HL-60 (cell line): ENCODE measurements around the gene TMEM129.
A peak's percentile ranks its signal among the peaks of the same experiment; 100 is the strongest.

Experiments used
- DNase-seq, 2 experiments: peaks; one replicate each; pipeline ENCODE4 v3.0.0-alpha.2; 2010 to 2020; ENCODE audit warnings: low read depth in 1 of 2, low spot score in 1 of 2
- H3K27ac ChIP-seq: fragments of 250-450 bp; sonication (Bioruptor Pico); replicated peaks from 2 replicates; pipeline ENCODE4 v1.5.1; 2020; ENCODE audit warnings: mild to moderate bottlenecking, moderate library complexity
- H3K27me3 ChIP-seq: fragments of 250-450 bp; sonication (Bioruptor Pico); 2 replicates; pipeline ENCODE4 v1.5.1; 2021; ENCODE audit warnings: mild to moderate bottlenecking, moderate library complexity; ENCODE audit not compliant: insufficient read depth, poor library complexity, severe bottlenecking
- H3K4me3 ChIP-seq: replicated peaks from 2 replicates; pipeline ENCODE4 v1.5.1; 2011; ENCODE audit warnings: mild to moderate bottlenecking, control low read depth, low read length; ENCODE audit not compliant: insufficient read depth
- CTCF ChIP-seq: IDR thresholded peaks from one replicate; pipeline ENCODE4 v1.5.1; 2011; ENCODE audit warnings: low read length, control low read depth, inconsistent platforms; ENCODE audit not compliant: insufficient read depth
- GABPA ChIP-seq: IDR thresholded peaks from 2 replicates; pipeline ENCODE4 v1.6.1; 2012; ENCODE audit warnings: low read depth
- POLR2AphosphoS5 ChIP-seq: IDR thresholded peaks from 2 replicates; pipeline ENCODE4 v1.6.1; 2012; ENCODE audit warnings: low read depth
- REST ChIP-seq: IDR thresholded peaks from 2 replicates; pipeline ENCODE4 v1.6.1; 2012; ENCODE audit warnings: low read depth; ENCODE audit not compliant: insufficient replicate concordance
- SPI1 ChIP-seq: IDR thresholded peaks from 2 replicates; pipeline ENCODE4 v1.6.1; 2012; ENCODE audit warnings: low read depth, mild to moderate bottlenecking, borderline replicate concordance

The TMEM129 gene

GRCh38 chr4:1721666-1722550, 785 bp upstream of the TMEM129 start:
- Histone ChIP-seq H3K4me3 (peak overlapping the region; percentile 96), H3K27me3 (no peaks in the 10 kb centered on the region), H3K27ac (peak overlapping the region; percentile 93)
- DNase-seq: peak in 1 of 2 experiments; percentile 23
- TF ChIP-seq CTCF (no peak), GABPA (no peak), POLR2AphosphoS5 (no peak; the same call in 1 of the 2 replicates), REST (no peak), SPI1 (no peak; the same call in 1 of the 2 replicates)

GRCh38 chr4:1720163-1720983, 750 bp downstream of the TMEM129 start:
- Histone ChIP-seq H3K4me3 (peak overlapping the region; percentile 74), H3K27ac (peak overlapping the region; percentile 90), H3K27me3 (no peaks in the 10 kb centered on the region)
- peak in 1 of 2 experiments; percentile 65 for DNase-seq
- TF ChIP-seq POLR2AphosphoS5 (peak; percentile 62), GABPA (no peak)

GRCh38 chr4:1718095-1718850, 2.9 kb downstream of the TMEM129 start:
- H3K4me3 ChIP-seq: no peak overlapping the region
- H3K27ac ChIP-seq: peak overlapping the region; percentile 97; the same call in 1 of the 2 replicates
- DNase-seq: no peak
- TF ChIP-seq POLR2AphosphoS5 (peak; percentile 28; the same call in 1 of the 2 replicates), CTCF (no peak), REST (no peak)
- H3K27me3 ChIP-seq: no peaks in the 10 kb centered on the region
